H9 (cell line): ENCODE results near the gene NAT8. TPM values are rescaled to one million over a fixed set of nuclear protein-coding genes. Genes with fewer than 3 reads are reported as not detected.
"Not testable (repeated sequence)": the region's sequence is repeated elsewhere in the genome, so short reads cannot be mapped to it uniquely, and the experiment has no call there.

Source experiments
- DNase-seq: peaks from one replicate; pipeline ENCODE4 v3.0.0-alpha.2; 2017
- H2AFZ ChIP-seq: one replicate; pipeline ENCODE4 v1.6.1; 2013; ENCODE audit warnings: mild to moderate bottlenecking, low read length, control low read depth, moderate library complexity
- H2AK5ac ChIP-seq: 2 replicates; pipeline ENCODE4 v1.6.1; 2013; ENCODE audit warnings: low read length, control low read depth, mixed read lengths; ENCODE audit not compliant: insufficient read length
- H2BK120ac ChIP-seq: one replicate; pipeline ENCODE4 v1.6.1; 2013; ENCODE audit warnings: low read depth, mild to moderate bottlenecking, low read length, control low read depth, inconsistent platforms; ENCODE audit not compliant: poor library complexity, severe bottlenecking
- H2BK12ac ChIP-seq: 2 replicates; pipeline ENCODE4 v1.6.1; 2013; ENCODE audit warnings: low read length, control low read depth, mixed read lengths, low read depth; ENCODE audit not compliant: insufficient read length
- H2BK15ac ChIP-seq: 2 replicates; pipeline ENCODE4 v1.6.1; 2013; ENCODE audit warnings: low read depth, low read length, control low read depth
- H2BK20ac ChIP-seq: one replicate; pipeline ENCODE4 v1.6.1; 2013; ENCODE audit warnings: low read depth, mild to moderate bottlenecking, low read length, control low read depth, inconsistent platforms; ENCODE audit not compliant: poor library complexity, severe bottlenecking
- H2BK5ac ChIP-seq: 2 replicates; pipeline ENCODE4 v1.6.1; 2013; ENCODE audit warnings: low read length, control low read depth, mixed read lengths; ENCODE audit not compliant: insufficient read length
- H3K14ac ChIP-seq: 2 replicates; pipeline ENCODE4 v1.6.1; 2013; ENCODE audit warnings: low read length, control low read depth; ENCODE audit not compliant: insufficient read depth
- H3K18ac ChIP-seq: 2 replicates; pipeline ENCODE4 v1.6.1; 2013; ENCODE audit warnings: low read depth, mild to moderate bottlenecking, mixed read lengths, low read length, control low read depth; ENCODE audit not compliant: insufficient read length
- H3K23ac ChIP-seq: 2 replicates; pipeline ENCODE4 v1.6.1; 2013; ENCODE audit warnings: low read length, control low read depth, mixed read lengths, low read depth; ENCODE audit not compliant: insufficient read length
- H3K23me2 ChIP-seq: 2 replicates; pipeline ENCODE4 v1.6.1; 2013; ENCODE audit warnings: low read depth, mild to moderate bottlenecking, mixed read lengths, low read length, control low read depth; ENCODE audit not compliant: insufficient read length, poor library complexity, severe bottlenecking
- H3K27ac ChIP-seq: 2 replicates; pipeline ENCODE4 v1.5.1; 2013; ENCODE audit warnings: low read length, control low read depth, mixed read lengths, low read depth; ENCODE audit not compliant: insufficient read length
- H3K27me3 ChIP-seq: 2 replicates; pipeline ENCODE4 v1.6.1; 2013; ENCODE audit warnings: low read length, control low read depth, inconsistent platforms; ENCODE audit not compliant: insufficient read depth
- H3K4ac ChIP-seq: 2 replicates; pipeline ENCODE4 v1.6.1; 2013; ENCODE audit warnings: low read depth, mild to moderate bottlenecking, control low read depth, inconsistent platforms, low read length, moderate library complexity
- H3K4me1 ChIP-seq: 2 replicates; pipeline ENCODE4 v1.6.1; 2013; ENCODE audit warnings: low read length, control low read depth, inconsistent platforms; ENCODE audit not compliant: insufficient read depth
- H3K4me2 ChIP-seq: 2 replicates; pipeline ENCODE4 v1.6.1; 2013; ENCODE audit warnings: low read length, control low read depth, mixed read lengths; ENCODE audit not compliant: insufficient read length, insufficient read depth
- H3K56ac ChIP-seq: 2 replicates; pipeline ENCODE4 v1.6.1; 2013; ENCODE audit warnings: low read depth, mild to moderate bottlenecking, mixed read lengths, low read length, control low read depth; ENCODE audit not compliant: insufficient read length
- H3K79me1 ChIP-seq: 2 replicates; pipeline ENCODE4 v1.6.1; 2013; ENCODE audit warnings: low read depth, mild to moderate bottlenecking, moderate library complexity, low read length, control low read depth, inconsistent platforms; ENCODE audit not compliant: insufficient read depth, poor library complexity, severe bottlenecking
- H3K79me2 ChIP-seq: 2 replicates; pipeline ENCODE4 v1.6.1; 2013; ENCODE audit warnings: low read length, control low read depth, inconsistent platforms; ENCODE audit not compliant: insufficient read depth
- H3K9ac ChIP-seq: 2 replicates; pipeline ENCODE4 v1.6.1; 2013; ENCODE audit warnings: low read length, control low read depth, mixed read lengths; ENCODE audit not compliant: insufficient read length; ENCODE audit errors: extremely low read depth
- H3K9me3 ChIP-seq: one replicate; pipeline ENCODE4 v1.6.1; 2013; ENCODE audit warnings: low read depth, low read length, inconsistent platforms; ENCODE audit not compliant: control insufficient read depth
- H3T11ph ChIP-seq: one replicate; pipeline ENCODE4 v1.6.1; 2013; ENCODE audit warnings: mild to moderate bottlenecking, low read length, control low read depth, inconsistent platforms
- H4K20me1 ChIP-seq: one replicate; pipeline ENCODE4 v1.6.1; 2013; ENCODE audit not compliant: control insufficient read depth, insufficient read length, insufficient read depth
- H4K5ac ChIP-seq: 2 replicates; pipeline ENCODE4 v1.6.1; 2013; ENCODE audit warnings: low read depth, mild to moderate bottlenecking, mixed read lengths, low read length, control low read depth; ENCODE audit not compliant: insufficient read length
- H4K8ac ChIP-seq: replicated peaks from 2 replicates; pipeline ENCODE4 v1.6.1; 2013; ENCODE audit warnings: low read length, control low read depth, mixed read lengths, low read depth; ENCODE audit not compliant: insufficient read length
- H4K91ac ChIP-seq: 2 replicates; pipeline ENCODE4 v1.6.1; 2013; ENCODE audit warnings: low read depth, mild to moderate bottlenecking, moderate library complexity, mixed read lengths, low read length, control low read depth; ENCODE audit not compliant: insufficient read length
- H3K27ac Mint-ChIP-seq, 3 experiments: 2 replicates in 2 of 3; 3 replicates in 1 of 3; pipeline ENCODE4 v1.8.0; 2020 to 2021; ENCODE audit warnings: mixed read lengths in 3 of 3, mild to moderate bottlenecking in 1 of 3, moderate library complexity in 1 of 3
- H3K27me3 Mint-ChIP-seq: 2 replicates; pipeline ENCODE4 v1.8.0; 2021; ENCODE audit warnings: low read depth, mild to moderate bottlenecking, moderate library complexity, mixed read lengths
- H3K36me3 Mint-ChIP-seq, 3 experiments: 2 replicates in 2 of 3; 3 replicates in 1 of 3; pipeline ENCODE4 v1.8.0; 2020 to 2021; ENCODE audit warnings: low read depth in 3 of 3, mixed read lengths in 3 of 3; ENCODE audit not compliant: insufficient read depth in 1 of 3
- H3K4me1 Mint-ChIP-seq, 2 experiments: 2 replicates each; pipeline ENCODE4 v1.8.0; 2020; ENCODE audit warnings: mixed read lengths in 2 of 2
- H3K4me3 Mint-ChIP-seq, 2 experiments: 2 replicates in 1 of 2; 3 replicates in 1 of 2; pipeline ENCODE4 v1.8.0; 2020 to 2021; ENCODE audit warnings: mild to moderate bottlenecking in 2 of 2, mixed read lengths in 2 of 2, moderate library complexity in 1 of 2
- H3K9me3 Mint-ChIP-seq, 2 experiments: 2 replicates in 1 of 2; 3 replicates in 1 of 2; pipeline ENCODE4 v1.8.0; 2020; ENCODE audit warnings: mild to moderate bottlenecking in 2 of 2, mixed read lengths in 2 of 2, moderate library complexity in 1 of 2
- WGBS: extraction: QIAGEN DNeasy Blood & Tissue Kit; methylation state at CpG from one replicate; pipeline ENCODE4 v1.1.7; 2013; ENCODE audit warnings: missing lambda C conversion rate, low lambda C conversion rate, mixed read lengths; ENCODE audit not compliant: insufficient read length; ENCODE audit errors: extremely low coverage; 5-methylcytosine and 5-hydroxymethylcytosine counted together
- total RNA-seq: library from RNA; stranded (reverse); gene quantifications from 2 replicates; pipeline ENCODE4 v1.2.1, GENCODE V29; 2021

NAT8 gene
- total RNA-seq, 1 experiment from 2014 or later = not detected

DNA sequence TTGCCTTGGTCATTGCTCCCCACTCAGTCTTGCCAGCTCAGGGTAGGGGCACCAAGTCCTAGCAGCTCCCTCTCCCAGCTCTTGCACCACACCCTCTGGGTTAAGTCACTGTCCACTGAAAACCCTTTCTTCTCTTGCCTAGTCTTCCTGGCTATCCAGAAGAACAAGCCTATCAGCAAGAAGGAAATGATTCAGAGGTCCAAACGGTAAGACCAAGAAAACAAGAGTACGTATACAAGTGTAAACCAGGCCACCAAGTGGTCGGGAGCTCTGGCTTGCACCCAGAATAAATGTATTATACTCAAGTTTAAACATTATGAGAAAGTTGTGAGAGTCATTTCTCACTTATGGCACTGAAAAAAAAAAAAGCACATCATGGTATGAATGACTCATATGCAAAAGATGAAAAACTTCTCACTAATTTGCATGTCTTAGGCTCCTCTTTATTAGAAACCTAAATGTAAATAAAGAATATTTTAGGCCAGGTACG, 39.1 kb downstream of the NAT8 start:
- not testable (repeated sequence) for H3K79me2 ChIP-seq, H3K23me2 ChIP-seq, H3K4me2 ChIP-seq, H3K27ac ChIP-seq, H3K9me3 Mint-ChIP-seq, H2BK12ac ChIP-seq, H2BK15ac ChIP-seq, H3K18ac ChIP-seq, H3K27me3 ChIP-seq, H3K27me3 Mint-ChIP-seq, H2AFZ ChIP-seq, H3T11ph ChIP-seq, H2BK20ac ChIP-seq, H4K20me1 ChIP-seq, DNase-seq, H2BK5ac ChIP-seq, H2BK120ac ChIP-seq, H3K4me3 Mint-ChIP-seq, H3K14ac ChIP-seq, H4K8ac ChIP-seq, H3K4ac ChIP-seq, H3K4me1 Mint-ChIP-seq, H4K5ac ChIP-seq, H4K91ac ChIP-seq, H3K23ac ChIP-seq, H3K9ac ChIP-seq, H3K4me1 ChIP-seq, H3K56ac ChIP-seq, H3K9me3 ChIP-seq, H3K79me1 ChIP-seq, H3K27ac Mint-ChIP-seq, H2AK5ac ChIP-seq
- peaks cover 2 to 23% (median 22%) of the 10 kb centered on the region in 3 experiments; a peak in 6 of 7 replicates for H3K36me3 Mint-ChIP-seq
- WGBS = no CpG with 5 or more reads among the region's 4 CpGs
